H1 (cell line): Measurements from ENCODE around the gene RADIL. TPM values are rescaled to one million over a fixed set of nuclear protein-coding genes. Genes with fewer than 3 reads are reported as not detected.

Experiments
- CTCF ChIA-PET: fragments of 300-600 bp; sonication (Branson Sonifier 250); formaldehyde crosslinking; loops from one replicate; lab custom pipeline; 2021; ENCODE audit not compliant: partially characterized antibody; lab: Charles Lee
- POLR2A ChIA-PET: fragments of 300-600 bp; sonication (Branson Sonifier 250); formaldehyde crosslinking; loops from one replicate; lab custom pipeline; 2021; ENCODE audit warnings: inconsistent platforms; ENCODE audit not compliant: partially characterized antibody; lab: Charles Lee
- DNase-seq, 2 experiments: peaks; one replicate each; pipeline versions ENCODE4 v3.0.0 to v3.0.0-alpha.2; 2010 to 2022; ENCODE audit warnings: low spot score in 2 of 2, low read depth in 1 of 2, mixed read lengths in 1 of 2
- FAIRE-seq: peaks from 2 replicates; lab custom pipeline; 2011; peaks lifted over from hg19 to GRCh38; lab: Jason Lieb, UNC
- H2AFZ ChIP-seq: 2 replicates; pipeline ENCODE4 v1.8.1; 2012; ENCODE audit warnings: low read length, inconsistent platforms
- H2AK5ac ChIP-seq: 2 replicates; pipeline ENCODE4 v1.6.1; 2013; ENCODE audit warnings: low read depth, low read length
- H2BK120ac ChIP-seq: replicated peaks from 2 replicates; pipeline ENCODE3; 2013; ENCODE audit warnings: low read depth, low read length, inconsistent platforms
- H2BK12ac ChIP-seq: 2 replicates; pipeline ENCODE4 v1.6.1; 2013; ENCODE audit warnings: low read depth, low read length
- H2BK15ac ChIP-seq: 2 replicates; pipeline ENCODE4 v1.6.1; 2013; ENCODE audit warnings: low read length
- H2BK20ac ChIP-seq: 2 replicates; pipeline ENCODE4 v1.6.1; 2013; ENCODE audit warnings: low read length
- H2BK5ac ChIP-seq: 2 replicates; pipeline ENCODE4 v1.6.1; 2013; ENCODE audit warnings: low read depth, low read length
- H3K14ac ChIP-seq: 2 replicates; pipeline ENCODE4 v1.6.1; 2013; ENCODE audit warnings: inconsistent platforms; ENCODE audit not compliant: insufficient read length
- H3K18ac ChIP-seq: 2 replicates; pipeline ENCODE4 v1.6.1; 2013; ENCODE audit warnings: low read length; ENCODE audit errors: extremely low read depth
- H3K23ac ChIP-seq: 2 replicates; pipeline ENCODE4 v1.6.1; 2013; ENCODE audit warnings: inconsistent platforms; ENCODE audit not compliant: insufficient read length
- H3K23me2 ChIP-seq: 2 replicates; pipeline ENCODE4 v1.6.1; 2013; ENCODE audit warnings: low read depth, low read length
- H3K27ac ChIP-seq: 2 replicates; pipeline ENCODE4 v1.6.1; 2011; ENCODE audit warnings: low read depth, low read length, inconsistent platforms
- H3K27me3 ChIP-seq, 4 experiments: replicated peaks in 1 of 4; 1 replicate in 1 of 4; 2 replicates in 3 of 4; pipeline versions ENCODE4 v1.6.1 to v1.8.1; 2011 to 2013; ENCODE audit warnings: low read length in 3 of 4, mild to moderate bottlenecking in 3 of 4, inconsistent platforms in 2 of 4, mixed read lengths in 2 of 4, moderate library complexity in 1 of 4; ENCODE audit not compliant: control insufficient read depth in 3 of 4, insufficient read depth in 3 of 4; ENCODE audit errors: extremely low read depth in 1 of 4
- H3K36me3 ChIP-seq, 4 experiments: 2 replicates each; pipeline versions ENCODE4 v1.6.1 to v1.8.1; 2011 to 2013; ENCODE audit warnings: mild to moderate bottlenecking in 4 of 4, low read length in 3 of 4, moderate library complexity in 2 of 4, control low read depth in 1 of 4, inconsistent platforms in 1 of 4; ENCODE audit not compliant: insufficient read depth in 4 of 4, control insufficient read depth in 2 of 4
- H3K4ac ChIP-seq: replicated peaks from 2 replicates; pipeline ENCODE3; 2013; ENCODE audit warnings: low read length, low read depth, mixed read lengths, inconsistent platforms; ENCODE audit not compliant: insufficient read length
- H3K4me1 ChIP-seq, 4 experiments: replicated peaks in 1 of 4; 1 replicate in 1 of 4; 2 replicates in 3 of 4; pipeline versions ENCODE4 v1.6.1 to v1.8.1; 2011 to 2013; ENCODE audit warnings: low read length in 3 of 4, inconsistent platforms in 2 of 4, mixed read lengths in 1 of 4; ENCODE audit not compliant: insufficient read depth in 4 of 4, control insufficient read depth in 3 of 4
- H3K4me2 ChIP-seq, 2 experiments: 2 replicates each; pipeline versions ENCODE4 v1.6.1 to v1.8.1; 2011 to 2013; ENCODE audit warnings: low read depth in 2 of 2, low read length in 2 of 2, control low read depth in 1 of 2, inconsistent platforms in 1 of 2, mild to moderate bottlenecking in 1 of 2; ENCODE audit not compliant: insufficient read depth in 1 of 2
- H3K4me3 ChIP-seq, 4 experiments: fragments of 200-600, 300-600 bp in 1 of 4; sonication (generic), shearing (Covaris generic), sonication (Bioruptor Twin) in 1 of 4; 2 replicates each; pipeline versions ENCODE4 v1.5.1 to v1.8.1; 2011 to 2016; ENCODE audit warnings: low read length in 4 of 4, low read depth in 3 of 4, control low read depth in 2 of 4, inconsistent platforms in 2 of 4, mild to moderate bottlenecking in 2 of 4, mixed read lengths in 1 of 4, moderate library complexity in 1 of 4; ENCODE audit not compliant: insufficient read depth in 2 of 4; ENCODE audit errors: extremely low read depth in 1 of 4
- H3K56ac ChIP-seq: replicated peaks from 2 replicates; pipeline ENCODE3; 2013; ENCODE audit warnings: low read depth, mild to moderate bottlenecking, mixed read lengths, low read length, inconsistent platforms; ENCODE audit not compliant: insufficient read length
- H3K79me1 ChIP-seq: 2 replicates; pipeline ENCODE4 v1.6.1; 2013; ENCODE audit warnings: low read depth, low read length, control low read depth
- H3K79me2 ChIP-seq, 2 experiments: 2 replicates each; pipeline versions ENCODE4 v1.6.1 to v1.8.1; 2012 to 2013; ENCODE audit warnings: low read length in 2 of 2, mild to moderate bottlenecking in 2 of 2, inconsistent platforms in 1 of 2; ENCODE audit not compliant: insufficient read depth in 2 of 2, control insufficient read depth in 1 of 2
- H3K9ac ChIP-seq, 4 experiments: replicated peaks in 1 of 4; 1 replicate in 1 of 4; 2 replicates in 3 of 4; pipeline versions ENCODE4 v1.6.1 to v1.8.1; 2011 to 2013; ENCODE audit warnings: low read depth in 3 of 4, low read length in 3 of 4, control low read depth in 2 of 4, mild to moderate bottlenecking in 2 of 4, moderate library complexity in 2 of 4, inconsistent platforms in 1 of 4; ENCODE audit errors: extremely low read depth in 1 of 4
- H3K9me3 ChIP-seq, 2 experiments: 2 replicates each; pipeline versions ENCODE4 v1.6.1 to v1.8.1; 2012 to 2013; ENCODE audit warnings: mild to moderate bottlenecking in 2 of 2, moderate library complexity in 2 of 2, control low read depth in 1 of 2, inconsistent platforms in 1 of 2, low read depth in 1 of 2, low read length in 1 of 2, mixed read lengths in 1 of 2; ENCODE audit not compliant: insufficient read depth in 2 of 2
- H4K20me1 ChIP-seq, 2 experiments: replicated peaks in 1 of 2; 2 replicates each; pipeline versions ENCODE3 to v1.8.1; 2011 to 2013; ENCODE audit warnings: inconsistent platforms in 2 of 2, low read length in 2 of 2, mild to moderate bottlenecking in 1 of 2; ENCODE audit not compliant: insufficient read depth in 2 of 2, control insufficient read depth in 1 of 2
- H4K5ac ChIP-seq: 2 replicates; pipeline ENCODE4 v1.6.1; 2013; ENCODE audit warnings: low read length, low read depth, mixed read lengths, inconsistent platforms; ENCODE audit not compliant: insufficient read length
- H4K8ac ChIP-seq: 2 replicates; pipeline ENCODE4 v1.8.0; 2013; ENCODE audit warnings: mild to moderate bottlenecking, moderate library complexity, low read length, inconsistent platforms; ENCODE audit not compliant: insufficient read depth; ENCODE audit errors: extremely low read depth
- H4K91ac ChIP-seq: replicated peaks from 2 replicates; pipeline ENCODE3; 2013; ENCODE audit warnings: low read length, mixed read lengths, inconsistent platforms; ENCODE audit not compliant: insufficient read length
- ATF3 ChIP-seq: IDR thresholded peaks from 2 replicates; pipeline ENCODE4 v1.6.1; 2011; ENCODE audit warnings: low read depth, mild to moderate bottlenecking, low read length; ENCODE audit not compliant: insufficient read depth
- HDAC2 ChIP-seq, 2 experiments: fragments of 300-600 bp in 1 of 2; sonication (generic) in 1 of 2; IDR thresholded peaks; 2 replicates each; pipeline ENCODE4 v1.6.1; 2011 to 2012; ENCODE audit warnings: low read depth in 2 of 2, low read length in 2 of 2, mild to moderate bottlenecking in 2 of 2, moderate library complexity in 2 of 2, borderline replicate concordance in 1 of 2, inconsistent platforms in 1 of 2
- KDM4A ChIP-seq: IDR thresholded peaks from one replicate; pipeline ENCODE4 v1.7.1; 2012; ENCODE audit warnings: low read depth, mild to moderate bottlenecking, moderate library complexity, low read length, inconsistent platforms; ENCODE audit not compliant: severe bottlenecking
- KDM5A ChIP-seq: fragments of 200-600 bp; IDR thresholded peaks from 2 replicates; pipeline ENCODE4 v1.7.1; 2012; ENCODE audit warnings: mild to moderate bottlenecking, low read length, inconsistent platforms, mixed read lengths
- SUZ12 ChIP-seq: fragments of 200-600 bp; sonication (generic); IDR thresholded peaks from 2 replicates; pipeline ENCODE4 v1.6.1; 2012; ENCODE audit warnings: mild to moderate bottlenecking, inconsistent platforms, low read length, moderate library complexity, mixed read lengths
- WGBS, 2 experiments: shearing (Covaris generic) in 1 of 2; methylation state at CpG; one replicate each; pipeline versions ENCODE4 v1.1.6 to v1.1.7; 2013 to 2015; ENCODE audit warnings: low lambda C conversion rate in 2 of 2, mixed read lengths in 2 of 2, inconsistent platforms in 1 of 2, low coverage in 1 of 2, missing lambda C conversion rate in 1 of 2; ENCODE audit not compliant: insufficient replicate concordance in 2 of 2, insufficient coverage in 1 of 2, insufficient read length in 1 of 2; ENCODE audit errors: extremely low coverage in 1 of 2, missing lambda C conversion rate in 1 of 2; 5-methylcytosine and 5-hydroxymethylcytosine counted together
- polyA plus RNA-seq, 7 experiments: library from polyadenylated mRNA; depleted of rRNA in 3 of 7; stranded (reverse) in 5 of 7; unstranded in 2 of 7; fragments of >200 nt in 5 of 7; fragments of 200-250 nt in 2 of 7; gene quantifications; 1 replicate in 5 of 7; 2 replicates in 1 of 7; 4 replicates in 1 of 7; pipeline versions ENCODE4 v1.2.1 to v1.2.3, GENCODE V29; 2011 to 2013; ENCODE audit warnings: missing spikeins in 2 of 7, mixed read lengths in 2 of 7
- total RNA-seq: library from RNA; stranded (reverse); fragmentation: NEBNext Ultra II Directional; extraction: Animal tissue kit (Norgen Biotek cat#: 25700); gene quantifications from 2 replicates; pipeline ENCODE4 v1.2.1, GENCODE V29; 2021

RADIL gene
- total and polyA plus RNA-seq, 2 of the 8 experiments (the other 6 are each of a cell fraction or from before 2014, with no cell fraction given): 5.0 to 5.4 TPM

- peaks cover 0 to 5% (median 0%) of the 10 kb centered on the region in 4 experiments; a peak in 2 of 8 replicates for H3K36me3 ChIP-seq
- no peak overlapping the region for H2BK20ac ChIP-seq
- no peak overlapping the region for H3K4ac ChIP-seq
- no peak overlapping the region for H3K23ac ChIP-seq
- no peak overlapping the region for H4K8ac ChIP-seq
- no peaks in the 10 kb centered on the region for H3K23me2 ChIP-seq
- H3K4me2 ChIP-seq: no peak overlapping the region
- H3K9me3 ChIP-seq: no peaks in the 10 kb centered on the region
- no peaks in the 10 kb centered on the region for H3K27me3 ChIP-seq
- no peaks in the 10 kb centered on the region for H3K4me1 ChIP-seq
- H3K79me1 ChIP-seq: no peaks in the 10 kb centered on the region
- no peak overlapping the region for H4K91ac ChIP-seq
- H4K20me1 ChIP-seq: peaks cover 2 to 12% of the 10 kb centered on the region in 2 experiments
- no peak for TF ChIP-seq KDM4A
- no peak for TF ChIP-seq ATF3
- no peak for TF ChIP-seq SUZ12
- TF ChIP-seq KDM5A: no peak
- TF ChIP-seq HDAC2 (IDR thresholded peaks at IDR 0.05; ENCODE audit: borderline replicate concordance in 1 of 2, low read depth in 2 of 2, low read length in 2 of 2): no peak
- no peak overlapping the region for H3K18ac ChIP-seq
- H4K5ac ChIP-seq: no peak overlapping the region
- H3K56ac ChIP-seq: no peak overlapping the region
- H2BK5ac ChIP-seq: no peak overlapping the region
- 91% methylated on average over 18 of the region's 19 CpGs; no CpG with 5 or more reads in 1 of the 2 experiments for WGBS, 2 experiments
- no peak overlapping the region for H3K14ac ChIP-seq
- no peak overlapping the region for H2AFZ ChIP-seq
- no peak overlapping the region for H2BK120ac ChIP-seq
- DNase-seq (no peak), FAIRE-seq (no peak)
- no peak overlapping the region for H2AK5ac ChIP-seq
- no peak overlapping the region for H3K4me3 ChIP-seq
- H3K79me2 ChIP-seq: no peaks in the 10 kb centered on the region
- POLR2A ChIA-PET: no interaction called here
- no peak overlapping the region for H2BK12ac ChIP-seq
- CTCF ChIA-PET: interaction anchor here (0.8 to 1.2 kb wide), 4 partner anchors 98 to 150 kb away, joined by 3 to 5 read pairs (median 3); no protein-coding TSS in a partner anchor
- no peak overlapping the region for H3K9ac ChIP-seq
- no peak overlapping the region for H3K27ac ChIP-seq
- H2BK15ac ChIP-seq: no peak overlapping the region
Observed at GRCh38 chr7:4758111-4758510, 125.4 kb downstream of the RADIL start.
